SK-N-MC (cell line): ENCODE measurements around the gene RBMS3.
"Not testable (repeated sequence)": the region's sequence is repeated elsewhere in the genome, so short reads cannot be mapped to it uniquely, and the experiment has no call there.

Experiments
- DNase-seq: peaks from one replicate; pipeline ENCODE4 v3.0.0-alpha.2; 2011; ENCODE audit warnings: low read depth, low spot score
- H3K27ac ChIP-seq: fragments of 200-600 bp; sonication (generic); 2 replicates; pipeline ENCODE4 v1.5.1; 2016; ENCODE audit warnings: mixed run types
- H3K36me3 ChIP-seq: fragments of 200-600 bp; sonication (generic); 2 replicates; pipeline ENCODE4 v1.6.1; 2017; ENCODE audit warnings: antibody characterized with exemption, low read length, mixed read lengths; ENCODE audit not compliant: insufficient read depth
- H3K4me3 ChIP-seq: fragments of 200-600 bp; sonication (generic); 2 replicates; pipeline ENCODE4 v1.5.1; 2016
- H3K9ac ChIP-seq: fragments of 200-600 bp; sonication (generic); 2 replicates; pipeline ENCODE4 v1.8.0; 2017; ENCODE audit warnings: mixed run types, mixed read lengths; ENCODE audit not compliant: insufficient read length
- H3K9me3 ChIP-seq: fragments of 200-600 bp; sonication (generic); 2 replicates; pipeline ENCODE4 v1.6.1; 2017; ENCODE audit warnings: low read depth, mild to moderate bottlenecking, antibody characterized with exemption, low read length, moderate library complexity, mixed read lengths
- EZH2 ChIP-seq: fragments of 200-600 bp; sonication (generic); IDR thresholded peaks from one replicate; pipeline ENCODE4 v1.6.1; 2017; ENCODE audit warnings: antibody characterized with exemption
- FOXP2 ChIP-seq: optimal IDR thresholded peaks from 2 replicates; pipeline ENCODE3; 2011; ENCODE audit warnings: mild to moderate bottlenecking, moderate library complexity; ENCODE audit not compliant: insufficient read depth; ENCODE audit errors: extremely low read length, control extremely low read depth
- POLR2AphosphoS5 ChIP-seq: IDR thresholded peaks from 2 replicates; pipeline ENCODE4 v1.6.1; 2012; ENCODE audit warnings: mild to moderate bottlenecking, low read depth, low read length, borderline replicate concordance

The RBMS3 gene

GRCh38 chr3:29345516-29346300 lies 64.8 kb downstream of the RBMS3 start:
- Histone ChIP-seq H3K36me3 (no peaks in the 10 kb centered on the region), H3K4me3 (no peak overlapping the region), H3K27ac (no peak overlapping the region), H3K9me3 (no peaks in the 10 kb centered on the region), H3K9ac (no peak overlapping the region)
- no peak for TF ChIP-seq FOXP2
- TF ChIP-seq POLR2AphosphoS5 = no peak
- TF ChIP-seq EZH2 = no peak
- DNase-seq = no peak

DNA sequence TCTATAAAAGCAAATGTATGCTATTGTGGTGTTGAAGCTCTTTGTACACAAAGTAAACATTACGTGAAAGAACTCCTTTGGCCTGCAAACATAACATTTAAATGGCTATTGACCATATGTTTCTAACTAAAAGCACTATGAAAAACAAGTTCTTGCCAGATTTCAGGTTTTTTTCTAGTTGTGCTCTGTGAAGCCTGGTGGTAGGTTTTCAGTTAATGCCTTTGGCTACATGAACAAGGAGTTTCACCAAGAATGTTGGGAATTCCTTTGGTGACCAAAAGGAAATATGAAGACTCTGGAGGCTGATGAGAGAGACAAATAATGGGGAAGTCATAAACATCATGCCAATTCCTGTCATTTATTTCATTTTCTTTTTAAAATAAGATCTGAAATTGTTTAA lies 66.0 kb downstream of the RBMS3 start:
- no peak overlapping the region for H3K27ac ChIP-seq
- no peak for DNase-seq
- H3K9ac ChIP-seq = no peak overlapping the region

GRCh38 chr3:29347412-29347811 lies 66.5 kb downstream of the RBMS3 start:
- DNase-seq = no peak
- H3K36me3 ChIP-seq = no peaks in the 10 kb centered on the region
- H3K27ac ChIP-seq = no peak overlapping the region
- no peak overlapping the region for H3K9ac ChIP-seq
- H3K4me3 ChIP-seq = 0 out of 2 replicates have a peak overlapping the region, but pooled peaks have one; percentile 9
- no peaks in the 10 kb centered on the region for H3K9me3 ChIP-seq
- TF ChIP-seq EZH2 (no peak), POLR2AphosphoS5 (no peak; the same call in 1 of the 2 replicates), FOXP2 (no peak)

More for the DNA sequence above, 66.0 kb downstream of the RBMS3 start:
- no peak for TF ChIP-seq EZH2
- TF ChIP-seq POLR2AphosphoS5 = no peak
- TF ChIP-seq FOXP2 = no peak
- no peaks in the 10 kb centered on the region for H3K9me3 ChIP-seq
- no peaks in the 10 kb centered on the region for H3K36me3 ChIP-seq
- no peak overlapping the region for H3K4me3 ChIP-seq

DNA sequence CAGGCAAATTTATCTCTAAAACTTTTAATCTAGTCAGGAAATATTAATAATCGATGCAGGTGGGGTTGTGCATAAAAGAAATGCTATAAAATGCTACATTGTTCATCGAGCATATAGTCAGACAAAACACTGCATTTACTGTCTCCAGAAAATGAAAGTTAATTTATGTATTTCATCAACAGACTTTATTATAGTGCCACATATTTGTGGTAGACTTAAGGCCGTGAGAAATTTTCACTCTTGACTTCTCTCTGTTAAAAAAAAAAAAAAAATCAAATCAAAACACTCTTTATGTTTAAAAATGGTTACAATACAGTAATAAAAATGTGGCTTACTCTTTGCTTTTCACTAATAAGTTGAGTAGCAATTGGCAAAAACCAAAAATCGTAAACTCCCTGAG lies 67.4 kb downstream of the RBMS3 start:
- H3K9ac ChIP-seq = no peak overlapping the region
- no peak overlapping the region for H3K4me3 ChIP-seq
- no peak overlapping the region for H3K27ac ChIP-seq
- no peak for DNase-seq
- no peaks in the 10 kb centered on the region for H3K9me3 ChIP-seq
- TF ChIP-seq EZH2 = no peak
- H3K36me3 ChIP-seq = no peaks in the 10 kb centered on the region

DNA sequence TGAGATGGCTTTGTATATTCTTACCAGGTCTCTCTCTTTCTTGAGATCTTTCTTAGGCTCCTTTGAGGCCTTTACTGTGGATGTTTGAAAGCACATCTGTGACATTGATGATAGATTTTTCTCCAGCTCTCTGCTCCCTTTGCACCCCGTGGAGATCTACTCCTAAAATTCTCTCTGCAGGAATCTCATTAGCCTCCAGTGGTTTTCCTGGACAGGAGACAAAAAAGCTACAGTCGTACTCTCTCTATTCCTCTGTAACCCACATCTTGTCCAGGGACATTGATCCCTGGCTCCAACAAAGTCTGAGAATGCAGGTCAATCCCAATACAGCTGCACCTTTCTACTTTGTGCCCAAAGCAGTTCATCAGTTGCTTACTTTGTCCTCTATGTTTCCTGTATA lies 68.2 kb downstream of the RBMS3 start:
- no peak overlapping the region for H3K9ac ChIP-seq
- no peak overlapping the region for H3K27ac ChIP-seq
- no peak for TF ChIP-seq FOXP2
- TF ChIP-seq POLR2AphosphoS5 = no peak
- TF ChIP-seq EZH2 = no peak
- no peaks in the 10 kb centered on the region for H3K9me3 ChIP-seq
- no peaks in the 10 kb centered on the region for H3K36me3 ChIP-seq
- H3K4me3 ChIP-seq = no peak overlapping the region
- no peak for DNase-seq

DNA sequence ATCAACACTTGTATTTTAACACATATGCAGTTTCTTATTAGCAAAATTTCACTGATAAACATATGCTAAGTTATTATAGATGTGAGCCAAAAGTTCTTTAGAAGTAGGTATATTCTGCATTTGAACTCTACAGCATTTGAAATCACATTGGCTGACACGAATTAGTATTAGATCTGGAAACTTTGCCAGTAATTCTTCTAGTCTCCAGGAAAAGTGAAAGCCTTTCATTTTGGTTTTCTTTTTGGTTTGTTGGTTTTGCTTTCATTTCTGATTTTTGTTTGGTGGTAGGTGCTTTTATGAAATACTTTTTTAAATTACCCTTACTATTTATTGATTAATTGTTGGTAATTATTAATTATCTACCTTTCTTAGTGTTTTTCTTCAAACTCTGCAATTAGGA lies 72.9 kb downstream of the RBMS3 start:
- no peak overlapping the region for H3K4me3 ChIP-seq
- TF ChIP-seq EZH2 (no peak), FOXP2 (no peak), POLR2AphosphoS5 (no peak)
- no peaks in the 10 kb centered on the region for H3K36me3 ChIP-seq
- H3K9ac ChIP-seq = no peak overlapping the region
- no peaks in the 10 kb centered on the region for H3K9me3 ChIP-seq
- DNase-seq = no peak
- H3K27ac ChIP-seq = no peak overlapping the region

DNA sequence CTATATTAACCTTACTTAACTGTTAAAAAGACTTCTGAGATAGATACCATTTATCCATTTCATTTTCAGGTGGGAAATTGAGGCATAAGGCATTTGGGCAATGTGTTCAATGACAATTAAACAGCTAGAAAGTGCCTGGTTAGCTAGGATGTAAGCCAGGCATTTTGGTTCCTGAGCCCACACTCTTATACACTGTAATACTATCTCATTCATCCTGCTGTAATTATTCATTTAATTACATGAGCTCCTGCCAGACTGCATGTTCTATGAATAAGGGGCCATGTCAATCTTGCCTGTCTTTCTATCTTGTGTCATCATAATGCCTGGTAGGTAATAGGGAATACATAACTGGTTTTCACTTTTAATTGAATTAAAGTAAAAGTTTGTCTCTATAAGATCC lies 74.0 kb downstream of the RBMS3 start:
- H3K9me3 ChIP-seq = no peaks in the 10 kb centered on the region
- no peak for DNase-seq
- H3K9ac ChIP-seq = no peak overlapping the region
- H3K36me3 ChIP-seq = no peaks in the 10 kb centered on the region
- TF ChIP-seq POLR2AphosphoS5 = no peak
- TF ChIP-seq EZH2 = no peak
- TF ChIP-seq FOXP2 = no peak
- no peak overlapping the region for H3K27ac ChIP-seq
- H3K4me3 ChIP-seq = no peak overlapping the region

GRCh38 chr3:29356062-29356461 lies 75.2 kb downstream of the RBMS3 start:
- no peak for DNase-seq
- TF ChIP-seq EZH2 = no peak
- no peak for TF ChIP-seq POLR2AphosphoS5
- no peak for TF ChIP-seq FOXP2
- no peak overlapping the region for H3K27ac ChIP-seq
- no peak overlapping the region for H3K4me3 ChIP-seq
- H3K36me3 ChIP-seq = no peaks in the 10 kb centered on the region
- no peaks in the 10 kb centered on the region for H3K9me3 ChIP-seq
- H3K9ac ChIP-seq = no peak overlapping the region

GRCh38 chr3:29360289-29360688 lies 79.4 kb downstream of the RBMS3 start:
- not testable (repeated sequence) for H3K4me3 ChIP-seq, DNase-seq, H3K9me3 ChIP-seq, H3K36me3 ChIP-seq, H3K9ac ChIP-seq, H3K27ac ChIP-seq
